ENCODE measurements around the gene DSCAML1.

DSCAML1 gene

GRCh38 chr11:117572129-117572528 is 224.9 kb downstream of the DSCAML1 start:
- no peak for DNase-seq

- DNase-seq: no peak
Observed at GRCh38 chr11:117570701-117571100, 226.3 kb downstream of the DSCAML1 start.

- no peak for DNase-seq
Observed at GRCh38 chr11:117569911-117570310, 227.1 kb downstream of the DSCAML1 start.

GRCh38 chr11:117565709-117566108 is 231.3 kb downstream of the DSCAML1 start:
- DNase-seq: no peak

- DNase-seq: no peak
Observed at GRCh38 chr11:117564321-117564720, 232.7 kb downstream of the DSCAML1 start.

- DNase-seq: no peak
Observed at GRCh38 chr11:117563556-117563955, 233.5 kb downstream of the DSCAML1 start.

GRCh38 chr11:117562136-117562535 is 234.9 kb downstream of the DSCAML1 start:
- DNase-seq: no peak

GRCh38 chr11:117560780-117561530 is 236.1 kb downstream of the DSCAML1 start:
- no peak for DNase-seq

- DNase-seq: no peak
Observed at GRCh38 chr11:117559698-117560097, 237.3 kb downstream of the DSCAML1 start.

- DNase-seq: no peak
Observed at GRCh38 chr11:117557361-117557760, 239.7 kb downstream of the DSCAML1 start.

- DNase-seq: no peak
Observed at GRCh38 chr11:117554601-117555333, 242.2 kb downstream of the DSCAML1 start.

- no peak for DNase-seq
Observed at GRCh38 chr11:117552626-117553025, 244.4 kb downstream of the DSCAML1 start.

- DNase-seq: no peak
Observed at GRCh38 chr11:117551761-117552343, 245.2 kb downstream of the DSCAML1 start.

- DNase-seq: no peak
Observed at GRCh38 chr11:117550466-117550865, 246.6 kb downstream of the DSCAML1 start.

GRCh38 chr11:117549417-117549816 is 247.6 kb downstream of the DSCAML1 start:
- DNase-seq: no peak

- no peak for DNase-seq
Observed at GRCh38 chr11:117548876-117549275, 248.1 kb downstream of the DSCAML1 start.

GRCh38 chr11:117547946-117548345 is 249.1 kb downstream of the DSCAML1 start:
- DNase-seq: no peak

- DNase-seq: no peak
Observed at GRCh38 chr11:117547195-117547850, 249.7 kb downstream of the DSCAML1 start.

GRCh38 chr11:117546431-117547194 is 250.4 kb downstream of the DSCAML1 start:
- DNase-seq: no peak

GRCh38 chr11:117545706-117546105 is 251.3 kb downstream of the DSCAML1 start:
- no peak for DNase-seq

- DNase-seq: no peak
Observed at GRCh38 chr11:117544130-117544800, 252.8 kb downstream of the DSCAML1 start.

- no peak for DNase-seq
Observed at GRCh38 chr11:117541211-117541610, 255.8 kb downstream of the DSCAML1 start.
